Muscle layer of duodenum (tissue), 2 donors: ENCODE data around the gene PTPRK.

Experiments used
- H3K27ac ChIP-seq: one replicate; pipeline ENCODE4 v1.7.0; 2013; ENCODE audit warnings: mild to moderate bottlenecking, low read length
- H3K27me3 ChIP-seq: one replicate; pipeline ENCODE4 v1.7.0; 2013; ENCODE audit warnings: low read depth, mild to moderate bottlenecking, control low read depth, low read length
- H3K36me3 ChIP-seq, 2 donors: one replicate each; pipeline ENCODE4 v1.7.0; 2013; ENCODE audit warnings: low read length in 2 of 2, control low read depth in 1 of 2, mild to moderate bottlenecking in 1 of 2; ENCODE audit not compliant: insufficient read depth in 2 of 2, control insufficient read depth in 1 of 2
- H3K4me1 ChIP-seq, 2 donors: one replicate each; pipeline ENCODE4 v1.7.0; 2013; ENCODE audit warnings: low read length in 2 of 2, mild to moderate bottlenecking in 2 of 2, control low read depth in 1 of 2, moderate library complexity in 1 of 2; ENCODE audit not compliant: insufficient read depth in 2 of 2, control insufficient read depth in 1 of 2
- H3K4me3 ChIP-seq, 2 donors: one replicate each; pipeline ENCODE4 v1.7.0; 2013; ENCODE audit warnings: low read length in 2 of 2, low read depth in 1 of 2, mild to moderate bottlenecking in 1 of 2
- H3K9me3 ChIP-seq, 2 donors: one replicate each; pipeline ENCODE4 v1.7.0; 2013; ENCODE audit warnings: low read length in 2 of 2, control low read depth in 1 of 2, mild to moderate bottlenecking in 1 of 2; ENCODE audit not compliant: control insufficient read depth in 1 of 2
- donor health status: healthy.

Gene PTPRK

DNA sequence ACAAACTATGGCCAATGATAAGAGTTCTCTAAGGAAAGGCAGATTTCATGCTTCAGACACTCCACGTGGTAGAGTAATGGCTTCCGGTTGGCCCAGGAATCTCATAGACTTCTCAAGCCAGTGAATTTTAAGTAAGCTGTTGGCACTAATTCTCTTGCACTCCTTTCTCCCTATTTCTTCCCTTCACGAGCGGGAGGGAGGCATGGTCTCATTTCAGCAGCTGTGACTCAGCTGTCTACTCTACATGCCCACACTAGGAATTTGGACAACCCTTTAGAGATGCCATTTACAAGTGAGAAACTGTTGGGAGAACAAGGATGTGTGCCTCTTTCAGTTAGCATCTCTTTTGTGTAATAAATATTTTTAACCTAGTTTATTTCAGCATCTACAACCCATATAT lies 107.7 kb downstream of the PTPRK start:
- H3K27ac ChIP-seq, result no peak overlapping the region
- no peaks in the 10 kb centered on the region for H3K4me1 ChIP-seq
- H3K36me3 ChIP-seq, result no peaks in the 10 kb centered on the region
- no peaks in the 10 kb centered on the region for H3K9me3 ChIP-seq
- no peaks in the 10 kb centered on the region for H3K27me3 ChIP-seq
- no peak overlapping the region for H3K4me3 ChIP-seq

DNA sequence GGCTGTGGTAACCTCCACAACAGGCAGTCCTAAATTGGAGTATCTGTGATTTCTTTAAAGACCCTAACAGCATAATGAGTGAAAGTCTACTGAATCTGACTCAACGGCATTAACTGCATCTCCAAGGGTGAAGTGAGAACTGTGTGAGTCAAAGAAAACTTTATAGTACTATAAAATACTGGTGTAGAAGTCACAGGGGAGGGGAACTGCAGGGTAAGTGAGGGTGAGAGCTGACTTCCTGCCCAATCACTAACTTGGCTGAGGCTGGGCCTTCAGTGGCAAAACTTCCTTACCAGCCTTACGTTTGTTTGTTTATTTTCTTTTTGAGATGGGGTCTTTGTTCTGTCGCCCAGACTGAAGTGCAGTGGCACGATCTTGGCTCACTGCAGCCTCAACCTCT lies 109.8 kb downstream of the PTPRK start:
- H3K9me3 ChIP-seq, result no peaks in the 10 kb centered on the region
- H3K4me3 ChIP-seq, result no peak overlapping the region
- H3K4me1 ChIP-seq, result no peaks in the 10 kb centered on the region
- H3K36me3 ChIP-seq, result no peaks in the 10 kb centered on the region
- no peaks in the 10 kb centered on the region for H3K27me3 ChIP-seq
- H3K27ac ChIP-seq, result no peak overlapping the region

DNA sequence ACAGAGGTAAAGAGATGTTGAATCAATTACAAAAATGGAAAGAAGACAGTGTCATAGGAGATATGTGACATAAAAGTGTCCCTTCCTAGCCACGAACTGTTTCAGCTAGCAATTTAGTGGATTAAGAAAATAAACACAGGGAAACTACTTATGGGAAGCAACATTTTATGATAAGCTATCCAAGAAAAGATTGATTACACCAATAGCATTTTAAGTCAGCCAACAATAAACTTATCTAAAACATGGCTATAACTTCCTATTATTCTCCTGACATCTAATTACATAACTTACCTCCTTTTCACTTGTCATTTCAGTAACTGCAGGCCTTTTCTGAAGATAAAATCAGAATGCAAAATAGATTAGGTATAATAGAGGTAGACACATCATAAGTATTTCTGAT lies 111.4 kb downstream of the PTPRK start:
- H3K27ac ChIP-seq, result no peak overlapping the region
- H3K36me3 ChIP-seq, result no peaks in the 10 kb centered on the region
- no peaks in the 10 kb centered on the region for H3K9me3 ChIP-seq
- H3K27me3 ChIP-seq, result no peaks in the 10 kb centered on the region
- H3K4me1 ChIP-seq, result no peaks in the 10 kb centered on the region
- H3K4me3 ChIP-seq, result no peak overlapping the region

DNA sequence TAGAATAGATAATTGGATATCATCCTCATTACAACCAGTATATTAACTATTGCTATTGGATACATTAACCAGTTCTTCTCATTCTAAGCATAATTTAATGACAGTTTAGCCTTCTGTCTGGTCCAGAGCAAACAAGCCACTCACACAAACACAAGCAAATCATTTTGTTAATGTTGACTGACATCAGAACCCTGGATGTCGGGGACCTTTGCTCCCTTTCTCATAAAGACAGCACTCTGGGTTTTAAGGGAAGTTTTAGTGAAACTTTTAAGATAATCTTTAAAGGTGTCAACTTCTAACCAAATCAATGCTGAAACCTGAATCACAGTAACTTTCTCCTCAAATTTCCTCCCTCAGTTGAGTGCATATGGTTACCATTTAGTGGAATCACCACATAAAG lies 113.9 kb downstream of the PTPRK start:
- no peaks in the 10 kb centered on the region for H3K4me1 ChIP-seq
- H3K36me3 ChIP-seq, result no peaks in the 10 kb centered on the region
- no peak overlapping the region for H3K27ac ChIP-seq
- H3K27me3 ChIP-seq, result no peaks in the 10 kb centered on the region
- H3K9me3 ChIP-seq, result no peaks in the 10 kb centered on the region
- H3K4me3 ChIP-seq, result no peak overlapping the region

DNA sequence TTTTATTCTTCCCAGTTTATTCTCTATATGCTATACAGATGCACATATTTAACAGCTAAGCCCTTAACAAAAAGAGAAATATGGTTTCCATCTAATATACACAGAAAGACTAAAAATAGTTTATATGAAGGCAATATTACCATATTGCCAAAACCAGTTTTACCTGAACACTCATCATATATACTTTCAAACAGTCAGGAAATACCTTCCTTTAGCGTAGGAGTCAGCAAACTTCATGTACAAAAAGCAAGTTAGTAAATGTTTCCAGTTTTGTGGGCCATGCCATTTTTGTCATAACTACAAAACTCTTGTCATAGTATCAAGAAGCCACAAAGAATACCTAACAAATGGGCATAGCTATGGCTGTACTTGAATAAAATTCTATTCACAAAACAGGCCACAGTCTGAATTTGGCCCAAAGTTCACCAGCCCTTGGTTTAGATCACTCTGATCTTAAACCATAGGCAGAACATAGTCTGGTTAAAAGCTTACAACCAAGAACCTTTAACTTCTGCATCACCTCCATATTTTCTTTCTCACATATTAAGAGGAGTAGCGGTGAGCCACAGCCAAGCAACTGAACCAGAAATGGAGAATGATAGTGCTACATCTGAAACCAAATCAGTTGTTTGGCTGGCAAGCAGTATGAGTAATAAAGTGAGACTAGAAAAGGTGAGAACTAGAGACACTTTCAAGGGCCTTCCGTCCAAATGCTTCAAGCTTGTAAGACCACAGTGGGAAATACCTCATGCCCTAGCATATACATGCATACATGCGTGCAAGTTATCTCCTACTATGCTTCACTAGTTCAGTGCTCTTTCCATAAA lies 116.6 kb downstream of the PTPRK start:
- no peak overlapping the region for H3K4me3 ChIP-seq
- no peaks in the 10 kb centered on the region for H3K4me1 ChIP-seq
- no peaks in the 10 kb centered on the region for H3K36me3 ChIP-seq

DNA sequence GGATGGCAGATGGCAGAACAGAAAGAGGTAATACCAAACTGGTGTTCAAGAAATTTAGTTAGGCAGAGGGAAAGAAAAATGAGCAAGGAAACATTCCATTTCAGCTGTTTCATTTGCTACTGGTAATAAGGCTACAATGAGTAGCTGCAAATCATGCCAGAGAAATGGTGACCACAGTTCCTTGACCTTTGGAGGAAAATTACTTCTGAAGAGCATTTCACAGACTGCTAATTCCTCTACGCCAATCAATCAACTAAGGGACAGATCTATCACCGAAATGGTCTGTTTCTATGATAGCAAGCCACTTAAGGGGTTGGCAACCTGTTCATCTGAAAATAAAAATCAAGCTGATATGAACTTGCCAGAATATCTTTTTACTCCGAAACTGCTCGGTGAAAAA lies 119.5 kb downstream of the PTPRK start:
- Histone ChIP-seq H3K4me3 (no peak overlapping the region), H3K4me1 (no peaks in the 10 kb centered on the region), H3K27me3 (no peaks in the 10 kb centered on the region), H3K27ac (no peak overlapping the region), H3K36me3 (no peaks in the 10 kb centered on the region), H3K9me3 (no peaks in the 10 kb centered on the region)

More for the DNA sequence above, 116.6 kb downstream of the PTPRK start:
- Histone ChIP-seq H3K9me3 (no peaks in the 10 kb centered on the region), H3K27ac (no peak overlapping the region), H3K27me3 (no peaks in the 10 kb centered on the region)

DNA sequence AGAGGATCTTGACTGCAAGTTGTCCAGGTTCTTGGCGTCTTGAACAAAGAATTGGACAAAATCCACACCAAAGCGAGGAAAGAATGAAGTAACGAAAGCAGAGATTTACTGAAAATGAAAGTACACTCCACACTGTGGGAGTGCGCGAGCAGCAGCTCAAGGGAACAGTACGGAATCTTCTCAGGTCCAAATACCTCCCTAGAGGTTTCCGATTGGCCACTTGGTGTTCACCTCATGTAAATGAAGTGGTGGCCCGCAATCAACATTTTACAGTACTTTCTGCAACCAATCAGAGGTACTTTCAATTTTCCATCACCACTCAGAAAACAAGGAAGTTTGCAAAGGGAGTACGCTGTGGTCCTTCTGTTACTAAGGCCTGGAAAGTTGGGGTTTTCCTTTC lies 122.4 kb downstream of the PTPRK start:
- H3K4me1 ChIP-seq, result peaks cover 0 to 11% of the 10 kb centered on the region in 2 donors
- no peaks in the 10 kb centered on the region for H3K27me3 ChIP-seq

DNA sequence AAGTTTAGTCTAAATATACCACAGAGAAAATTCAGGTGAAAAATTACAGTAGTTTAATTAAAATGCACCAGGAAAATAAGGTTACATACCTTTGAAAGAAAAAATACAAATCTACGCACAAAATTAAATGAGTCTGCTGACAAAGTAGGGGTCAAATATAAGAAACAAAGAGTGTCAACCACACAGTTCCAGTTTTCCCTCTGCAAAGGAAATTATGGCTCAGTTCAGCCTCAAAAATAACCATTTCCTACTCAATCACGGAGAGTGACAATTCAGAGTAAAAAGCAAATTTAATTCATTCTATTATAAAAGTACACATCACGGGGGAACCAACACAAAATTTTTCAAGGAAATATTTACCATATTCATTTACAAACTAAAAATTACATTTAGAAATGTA lies 124.8 kb downstream of the PTPRK start:
- H3K9me3 ChIP-seq, result no peaks in the 10 kb centered on the region
- H3K27me3 ChIP-seq, result no peaks in the 10 kb centered on the region
- no peak overlapping the region for H3K27ac ChIP-seq
- H3K36me3 ChIP-seq, result no peaks in the 10 kb centered on the region
- peaks cover 0 to 11% of the 10 kb centered on the region in 2 donors for H3K4me1 ChIP-seq
- no peak overlapping the region for H3K4me3 ChIP-seq

More for the DNA sequence above, 122.4 kb downstream of the PTPRK start:
- Histone ChIP-seq H3K4me3 (no peak overlapping the region), H3K9me3 (no peaks in the 10 kb centered on the region), H3K36me3 (no peaks in the 10 kb centered on the region), H3K27ac (no peak overlapping the region)

DNA sequence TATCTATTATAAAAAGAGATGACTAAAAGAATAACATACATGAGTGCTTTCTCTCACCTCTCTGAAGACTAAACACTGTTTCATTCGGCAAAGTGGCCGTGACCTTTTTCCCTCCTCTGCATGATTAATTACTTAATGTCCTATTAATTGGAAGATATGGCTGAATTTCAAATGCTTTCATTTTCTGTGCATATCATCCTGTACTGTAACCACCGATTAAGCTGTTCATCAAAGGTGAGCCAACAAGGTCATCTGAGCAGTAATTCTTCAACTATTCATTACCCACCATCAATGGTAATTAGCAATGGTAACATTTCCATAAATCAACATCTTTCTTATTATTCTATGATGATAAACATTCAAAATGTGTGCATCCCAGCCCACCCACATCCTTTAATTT lies 125.2 kb downstream of the PTPRK start:
- H3K9me3 ChIP-seq, result no peaks in the 10 kb centered on the region
- H3K27me3 ChIP-seq, result no peaks in the 10 kb centered on the region
- no peak overlapping the region for H3K27ac ChIP-seq
- no peaks in the 10 kb centered on the region for H3K36me3 ChIP-seq
- H3K4me1 ChIP-seq, result peaks cover 0 to 11% of the 10 kb centered on the region in 2 donors
- no peak overlapping the region for H3K4me3 ChIP-seq

DNA sequence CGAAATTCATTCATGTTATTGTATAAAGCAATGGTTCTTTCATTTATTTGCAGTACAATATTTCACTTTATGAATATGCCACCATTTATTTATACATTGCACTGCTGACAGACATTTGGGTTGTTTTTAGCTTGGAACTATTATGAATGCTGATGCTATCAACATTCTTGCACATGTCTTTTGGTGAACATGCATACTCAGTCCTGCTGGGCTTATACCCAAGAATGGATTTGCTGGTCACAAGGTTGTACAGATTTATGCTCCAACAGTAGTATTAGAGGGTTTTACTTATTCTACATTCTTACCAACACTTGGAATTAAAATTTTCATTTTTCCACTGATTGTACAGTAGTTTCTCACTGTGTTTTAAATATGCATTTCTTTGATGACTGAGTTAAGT lies 126.2 kb downstream of the PTPRK start:
- Histone ChIP-seq H3K9me3 (no peaks in the 10 kb centered on the region), H3K27me3 (no peaks in the 10 kb centered on the region), H3K36me3 (no peaks in the 10 kb centered on the region), H3K27ac (no peak overlapping the region), H3K4me1 (peaks cover 0 to 21% of the 10 kb centered on the region in 2 donors), H3K4me3 (no peak overlapping the region)

DNA sequence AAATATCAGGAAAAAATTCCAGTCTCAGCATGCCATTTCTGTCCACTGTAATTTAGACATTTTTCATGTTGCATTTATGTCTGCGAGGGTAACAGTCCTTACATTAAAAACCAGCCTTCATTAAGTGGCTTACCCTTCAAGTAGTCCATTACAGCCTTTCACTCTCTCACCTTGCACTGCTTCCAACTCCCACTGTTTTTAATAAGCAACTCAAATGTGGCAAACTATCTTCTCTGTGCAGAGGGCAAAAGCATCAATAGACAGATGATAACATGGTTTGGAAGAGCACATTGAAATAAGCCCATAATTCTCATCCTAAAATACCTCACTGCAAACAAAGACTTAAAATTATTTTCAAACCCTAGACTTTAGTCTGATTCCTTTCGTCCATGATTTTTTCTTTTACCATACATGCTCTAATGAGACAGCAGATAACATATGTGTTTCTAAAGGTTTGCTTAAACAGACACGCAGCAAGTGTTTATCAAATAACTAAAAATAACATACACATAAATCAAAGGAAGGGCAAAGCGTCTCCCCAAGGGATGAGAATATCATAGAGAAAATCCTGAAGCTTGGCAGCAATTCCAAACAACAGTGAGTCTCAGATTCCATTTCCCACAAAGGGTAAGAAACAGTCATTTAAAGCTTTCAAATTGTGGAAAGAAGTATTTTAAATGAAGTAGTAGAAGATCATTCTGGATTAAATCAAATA lies 130.4 kb downstream of the PTPRK start:
- H3K4me3 ChIP-seq, result no peak overlapping the region
- peaks cover 0 to 16% of the 10 kb centered on the region in 2 donors for H3K4me1 ChIP-seq
- no peak overlapping the region for H3K27ac ChIP-seq
- no peaks in the 10 kb centered on the region for H3K9me3 ChIP-seq
- no peaks in the 10 kb centered on the region for H3K27me3 ChIP-seq
- H3K36me3 ChIP-seq, result no peaks in the 10 kb centered on the region
